SK-N-MC (cell line): Measurements from ENCODE around the gene FBXL7.

Experiments
- EZH2 ChIP-seq: fragments of 200-600 bp; sonication (generic); IDR thresholded peaks from one replicate; pipeline ENCODE4 v1.6.1; 2017; ENCODE audit warnings: antibody characterized with exemption
- POLR2AphosphoS5 ChIP-seq: IDR thresholded peaks from 2 replicates; pipeline ENCODE4 v1.6.1; 2012; ENCODE audit warnings: mild to moderate bottlenecking, low read depth, low read length, borderline replicate concordance

DNA sequence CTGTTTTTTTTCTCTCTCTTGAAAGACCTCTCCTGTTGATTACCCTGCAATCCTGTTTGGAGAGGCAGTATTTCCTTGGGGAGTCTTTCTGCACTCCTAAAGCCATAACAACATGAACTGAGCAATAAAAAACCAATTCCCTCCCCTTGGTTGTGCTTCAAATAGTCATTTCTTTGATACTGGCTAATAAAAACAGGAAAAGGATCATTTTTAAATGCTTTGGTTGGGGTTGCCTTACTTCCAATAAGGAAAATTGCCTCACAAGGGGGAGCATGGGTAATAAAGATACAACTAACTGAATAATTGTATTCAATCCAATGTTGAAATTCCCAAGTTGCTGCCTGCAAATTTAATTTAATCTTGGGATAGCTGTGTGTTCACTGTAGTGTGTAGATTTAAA, 13.9 kb downstream of the FBXL7 start:
- no peak for TF ChIP-seq EZH2
- no peak for TF ChIP-seq POLR2AphosphoS5
